ENCODE data around the gene ZNF430.

The ZNF430 gene

DNA sequence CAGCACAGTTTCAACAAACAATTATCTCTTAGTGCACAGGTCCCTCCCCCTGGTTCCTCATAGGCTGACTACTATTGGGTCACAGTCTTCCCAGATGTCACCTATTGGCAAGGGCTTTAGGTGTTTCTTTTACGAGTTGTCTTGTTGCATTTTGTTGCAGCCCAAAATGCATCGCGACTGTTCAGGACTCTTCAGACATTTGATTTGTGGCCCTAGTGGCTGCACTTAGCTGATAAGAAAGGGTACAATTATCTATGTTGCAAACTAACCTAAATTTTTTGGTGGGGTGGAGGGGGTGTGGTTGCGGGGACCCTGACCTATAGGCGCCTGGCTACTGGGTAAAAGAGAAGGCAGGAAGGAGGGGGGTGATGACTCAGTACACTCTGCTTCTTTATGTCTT is 32.4 kb downstream of the ZNF430 start:
- WGBS (ENCODE audit: insufficient coverage, insufficient read length): no CpG with 5 or more reads among the region's 5 CpGs

GRCh38 chr19:21065336-21065735 is 44.9 kb downstream of the ZNF430 start:
- Histone ChIP-seq H3K27me3 (ENCODE audit: control insufficient read depth, insufficient read depth, low read length) (no peaks in the 10 kb centered on the region), H3K9me3 (ENCODE audit: control insufficient read depth, insufficient read depth, low read length) (no peaks in the 10 kb centered on the region), H3K36me3 (ENCODE audit: control insufficient read depth, insufficient read depth, low read length) (no peaks in the 10 kb centered on the region), H3K27ac (ENCODE audit: low read length) (no peak overlapping the region), H3K4me1 (ENCODE audit: control insufficient read depth, insufficient read depth, low read length) (no peaks in the 10 kb centered on the region), H3K4me3 (ENCODE audit: low read length) (no peak overlapping the region)
- DNase-seq (ENCODE audit: low read depth, low spot score): no peak

More for the DNA sequence above, 32.4 kb downstream of the ZNF430 start:
- Histone ChIP-seq H3K4me1 (ENCODE audit: control insufficient read depth, insufficient read depth, low read length) (no peaks in the 10 kb centered on the region), H3K36me3 (ENCODE audit: control insufficient read depth, insufficient read depth, low read length) (no peaks in the 10 kb centered on the region; the same call in 1 of the 2 replicates), H3K27ac (ENCODE audit: low read length) (no peak overlapping the region), H3K9me3 (ENCODE audit: control insufficient read depth, insufficient read depth, low read length) (no peaks in the 10 kb centered on the region), H3K4me3 (ENCODE audit: low read length) (no peak overlapping the region), H3K27me3 (ENCODE audit: control insufficient read depth, insufficient read depth, low read length) (no peaks in the 10 kb centered on the region)
- DNase-seq (ENCODE audit: low read depth, low spot score): no peak

GRCh38 chr19:21082011-21082975 is 61.8 kb downstream of the ZNF430 start, which contains the start of gene ZNF714:
TSS of gene ZNF714 (plus strand) at chr19:21082203. CDS start at chr19:21098269, 16,066 bp downstream.
- no peaks in the 10 kb centered on the region for H3K27me3 ChIP-seq (ENCODE audit: control insufficient read depth, insufficient read depth, low read length)
- H3K9me3 ChIP-seq (ENCODE audit: control insufficient read depth, insufficient read depth, low read length): no peaks in the 10 kb centered on the region
- H3K4me1 ChIP-seq (ENCODE audit: control insufficient read depth, insufficient read depth, low read length): no peaks in the 10 kb centered on the region
- H3K27ac ChIP-seq (ENCODE audit: low read length): no peak within 1 kb of the TSS
- DNase-seq (ENCODE audit: low read depth, low spot score): peak; percentile 67
- no CpG with 5 or more reads among the region's 38 CpGs for WGBS (ENCODE audit: insufficient coverage, insufficient read length)
- peak within 1 kb of the TSS; percentile 87; the same call in 1 of the 2 replicates for H3K4me3 ChIP-seq (ENCODE audit: low read length)
- no peaks in the 10 kb centered on the region for H3K36me3 ChIP-seq (ENCODE audit: control insufficient read depth, insufficient read depth, low read length)

- no peaks in the 10 kb centered on the region for H3K4me1 ChIP-seq (ENCODE audit: control insufficient read depth, insufficient read depth, low read length)
- no peak overlapping the region for H3K4me3 ChIP-seq (ENCODE audit: low read length)
- DNase-seq (ENCODE audit: low read depth, low spot score): no peak
- no peaks in the 10 kb centered on the region for H3K36me3 ChIP-seq (ENCODE audit: control insufficient read depth, insufficient read depth, low read length)
- no peak overlapping the region for H3K27ac ChIP-seq (ENCODE audit: low read length)
- no peaks in the 10 kb centered on the region for H3K9me3 ChIP-seq (ENCODE audit: control insufficient read depth, insufficient read depth, low read length)
- H3K27me3 ChIP-seq (ENCODE audit: control insufficient read depth, insufficient read depth, low read length): no peaks in the 10 kb centered on the region
- no CpG with 5 or more reads among the region's 1 CpG for WGBS (ENCODE audit: insufficient coverage, insufficient read length)
Observed at GRCh38 chr19:21084343-21084742, 63.9 kb downstream of the ZNF430 start.

- no peak for DNase-seq (ENCODE audit: low read depth, low spot score)
- Histone ChIP-seq H3K4me1 (ENCODE audit: control insufficient read depth, insufficient read depth, low read length) (no peaks in the 10 kb centered on the region), H3K9me3 (ENCODE audit: control insufficient read depth, insufficient read depth, low read length) (no peaks in the 10 kb centered on the region), H3K36me3 (ENCODE audit: control insufficient read depth, insufficient read depth, low read length) (no peaks in the 10 kb centered on the region), H3K27ac (ENCODE audit: low read length) (no peak overlapping the region), H3K4me3 (ENCODE audit: low read length) (no peak overlapping the region), H3K27me3 (ENCODE audit: control insufficient read depth, insufficient read depth, low read length) (no peaks in the 10 kb centered on the region)
- whole genome bisulfite sequencing (ENCODE audit: insufficient coverage, insufficient read length): no CpG with 5 or more reads among the region's 3 CpGs
Observed at GRCh38 chr19:21087871-21088270, 67.4 kb downstream of the ZNF430 start.

- no peak for DNase-seq (ENCODE audit: low read depth, low spot score)
Observed at GRCh38 chr19:21092109-21092508, 71.7 kb downstream of the ZNF430 start.

GRCh38 chr19:21094347-21095025 is 74.0 kb downstream of the ZNF430 start:
- no peaks in the 10 kb centered on the region for H3K4me1 ChIP-seq (ENCODE audit: control insufficient read depth, insufficient read depth, low read length)
- no CpG with 5 or more reads among the region's 1 CpG for WGBS (ENCODE audit: insufficient coverage, insufficient read length)
- H3K4me3 ChIP-seq (ENCODE audit: low read length): no peak overlapping the region
- no peak for DNase-seq (ENCODE audit: low read depth, low spot score)
- H3K36me3 ChIP-seq (ENCODE audit: control insufficient read depth, insufficient read depth, low read length): no peaks in the 10 kb centered on the region
- no peaks in the 10 kb centered on the region for H3K9me3 ChIP-seq (ENCODE audit: control insufficient read depth, insufficient read depth, low read length)
- H3K27ac ChIP-seq (ENCODE audit: low read length): no peak overlapping the region
- H3K27me3 ChIP-seq (ENCODE audit: control insufficient read depth, insufficient read depth, low read length): no peaks in the 10 kb centered on the region

More at GRCh38 chr19:21092109-21092508, 71.7 kb downstream of the ZNF430 start:
- H3K27ac ChIP-seq (ENCODE audit: low read length): no peak overlapping the region
- H3K9me3 ChIP-seq (ENCODE audit: control insufficient read depth, insufficient read depth, low read length): no peaks in the 10 kb centered on the region
- no peaks in the 10 kb centered on the region for H3K27me3 ChIP-seq (ENCODE audit: control insufficient read depth, insufficient read depth, low read length)
- no peaks in the 10 kb centered on the region for H3K36me3 ChIP-seq (ENCODE audit: control insufficient read depth, insufficient read depth, low read length)
- H3K4me1 ChIP-seq (ENCODE audit: control insufficient read depth, insufficient read depth, low read length): no peaks in the 10 kb centered on the region
- H3K4me3 ChIP-seq (ENCODE audit: low read length): no peak overlapping the region

- Histone ChIP-seq H3K27me3 (ENCODE audit: control insufficient read depth, insufficient read depth, low read length) (no peaks in the 10 kb centered on the region), H3K36me3 (ENCODE audit: control insufficient read depth, insufficient read depth, low read length) (no peaks in the 10 kb centered on the region), H3K4me1 (ENCODE audit: control insufficient read depth, insufficient read depth, low read length) (no peaks in the 10 kb centered on the region), H3K27ac (ENCODE audit: low read length) (no peak overlapping the region), H3K4me3 (ENCODE audit: low read length) (no peak overlapping the region), H3K9me3 (ENCODE audit: control insufficient read depth, insufficient read depth, low read length) (no peaks in the 10 kb centered on the region)
- no peak for DNase-seq (ENCODE audit: low read depth, low spot score)
- WGBS (ENCODE audit: insufficient coverage, insufficient read length): no CpG with 5 or more reads among the region's 2 CpGs
Observed at GRCh38 chr19:21098291-21098690, 77.8 kb downstream of the ZNF430 start.

- DNase-seq (ENCODE audit: low read depth, low spot score): no peak
- Histone ChIP-seq H3K27ac (ENCODE audit: low read length) (no peak overlapping the region), H3K4me1 (ENCODE audit: control insufficient read depth, insufficient read depth, low read length) (no peaks in the 10 kb centered on the region; the same call in 1 of the 2 replicates), H3K27me3 (ENCODE audit: control insufficient read depth, insufficient read depth, low read length) (no peaks in the 10 kb centered on the region), H3K9me3 (ENCODE audit: control insufficient read depth, insufficient read depth, low read length) (no peaks in the 10 kb centered on the region), H3K36me3 (ENCODE audit: control insufficient read depth, insufficient read depth, low read length) (no peaks in the 10 kb centered on the region), H3K4me3 (ENCODE audit: low read length) (no peak overlapping the region)
- no CpG with 5 or more reads among the region's 2 CpGs for WGBS (ENCODE audit: insufficient coverage, insufficient read length)
Observed at GRCh38 chr19:21101521-21102242, 81.2 kb downstream of the ZNF430 start.

GRCh38 chr19:21109116-21109515 is 88.7 kb downstream of the ZNF430 start:
- H3K4me3 ChIP-seq (ENCODE audit: low read length): no peak overlapping the region
- H3K27me3 ChIP-seq (ENCODE audit: control insufficient read depth, insufficient read depth, low read length): no peaks in the 10 kb centered on the region
- no peak overlapping the region for H3K27ac ChIP-seq (ENCODE audit: low read length)
- H3K4me1 ChIP-seq (ENCODE audit: control insufficient read depth, insufficient read depth, low read length): no peaks in the 10 kb centered on the region; the same call in 1 of the 2 replicates
- no peaks in the 10 kb centered on the region for H3K9me3 ChIP-seq (ENCODE audit: control insufficient read depth, insufficient read depth, low read length)
- no peak for DNase-seq (ENCODE audit: low read depth, low spot score)
- H3K36me3 ChIP-seq (ENCODE audit: control insufficient read depth, insufficient read depth, low read length): peaks cover 3% of the 10 kb centered on the region; the same call in 1 of the 2 replicates

Measured in iPS DF 6.9 (cell line).